ENCODE measurements around the gene AHRR.
A peak's percentile ranks its signal among the peaks of the same experiment; 100 is the strongest.

The AHRR gene

GRCh38 chr5:417301-418161, 96.0 kb downstream of the AHRR start:
- DNase-seq = no peak

DNA sequence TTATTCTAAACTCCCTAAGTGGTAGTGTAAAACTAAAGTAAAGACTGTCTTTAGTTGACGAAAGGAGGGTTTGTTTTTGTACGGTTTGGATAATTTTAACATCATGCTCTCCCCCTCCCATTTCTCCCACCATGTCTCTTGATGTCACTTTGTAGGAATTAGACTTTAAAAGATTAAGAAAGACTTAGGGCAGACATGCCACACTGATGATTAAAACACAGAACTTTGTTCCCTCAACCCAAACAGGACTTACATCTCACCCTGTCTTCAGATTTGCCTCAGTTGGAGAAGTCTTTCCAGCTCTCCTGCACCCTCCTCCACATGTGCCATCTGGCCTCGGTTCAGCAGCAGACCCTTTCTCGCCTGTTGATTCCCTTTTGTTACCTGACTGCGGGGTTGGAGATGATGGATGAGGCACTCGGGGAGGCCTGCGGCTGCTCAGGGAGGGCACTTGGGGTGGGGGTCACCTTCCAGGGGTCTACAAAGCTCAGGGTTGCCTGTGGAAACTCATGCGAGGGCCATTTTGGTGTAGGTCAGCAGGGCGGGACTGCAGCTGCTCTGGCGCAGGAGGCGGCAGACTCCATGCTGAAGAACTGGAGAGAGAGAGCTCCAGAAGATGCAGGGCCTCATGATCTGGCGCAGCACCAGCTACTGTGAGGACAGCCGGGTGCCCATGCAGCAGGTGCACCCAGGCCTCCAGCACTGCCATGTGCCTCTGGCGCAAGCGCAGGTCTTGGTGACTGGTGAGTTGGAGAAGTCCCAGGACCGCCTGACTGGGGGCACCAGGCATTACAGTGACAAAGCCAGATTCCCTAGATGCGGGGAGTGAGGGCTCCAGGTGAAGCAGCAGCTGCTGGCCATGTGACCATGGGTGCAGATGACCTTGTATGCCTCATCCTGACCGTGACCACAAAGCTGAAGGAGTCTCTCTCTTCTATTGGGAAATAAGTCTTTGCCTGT, 96.9 kb downstream of the AHRR start:
- no peak for DNase-seq

- DNase-seq = no peak
Measured at GRCh38 chr5:419970-420369, 98.5 kb downstream of the AHRR start.

- no peak for DNase-seq
Measured at GRCh38 chr5:420632-421286, 99.2 kb downstream of the AHRR start.

DNA sequence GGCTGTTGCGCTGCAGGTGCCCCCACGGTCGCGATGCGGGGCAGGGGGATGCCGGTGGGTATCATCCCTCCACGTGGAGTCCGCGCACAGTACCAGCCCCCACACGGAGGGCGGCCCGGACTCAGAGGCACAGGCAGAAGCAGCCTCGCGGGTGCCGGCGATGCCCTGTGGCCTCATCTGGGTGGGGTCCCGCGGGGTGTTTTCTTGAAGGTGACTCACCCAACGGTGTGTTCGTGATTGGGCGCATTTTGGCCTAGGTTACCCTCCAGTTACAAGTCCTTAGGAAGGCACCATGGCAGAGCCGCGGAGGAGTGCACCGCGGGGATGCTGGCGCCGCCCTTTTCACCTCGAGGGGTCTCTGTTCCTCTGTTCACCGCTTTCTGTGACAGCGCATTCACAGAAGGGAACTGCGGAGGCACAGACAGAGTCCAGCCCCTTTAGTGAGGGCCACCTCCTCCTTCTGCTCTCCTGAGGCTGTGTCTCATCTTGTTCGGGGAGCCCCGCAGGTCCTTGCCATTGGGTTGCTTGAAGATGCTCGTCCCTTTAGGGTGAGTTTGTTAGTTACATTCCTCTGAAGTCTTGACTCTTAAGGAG, 99.9 kb downstream of the AHRR start:
- DNase-seq = no peak

DNA sequence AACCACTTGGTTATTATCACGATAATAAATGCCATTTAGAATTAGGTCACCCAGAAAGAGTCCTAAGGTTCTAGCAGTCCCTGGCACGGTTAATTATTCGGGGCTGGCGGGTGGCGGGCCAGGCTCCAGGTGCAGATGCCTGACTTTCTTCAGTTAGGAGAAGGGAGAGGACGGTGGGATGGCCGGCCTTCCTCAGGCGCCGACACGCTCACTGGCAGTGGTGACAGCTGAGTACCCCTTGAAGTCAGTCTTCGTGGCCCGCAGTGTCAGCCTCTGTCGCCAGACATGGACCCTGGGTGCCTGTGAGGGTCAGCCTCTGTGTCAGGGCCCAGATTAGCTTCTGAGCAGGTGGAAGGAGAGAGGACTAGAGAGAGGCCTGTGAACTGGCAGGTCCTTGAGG, 100.4 kb downstream of the AHRR start:
- no peak for DNase-seq

- no peak for DNase-seq
Measured at GRCh38 chr5:422323-423232, 101.1 kb downstream of the AHRR start.

GRCh38 chr5:423233-423565, 101.7 kb downstream of the AHRR start:
- DNase-seq = no peak

DNA sequence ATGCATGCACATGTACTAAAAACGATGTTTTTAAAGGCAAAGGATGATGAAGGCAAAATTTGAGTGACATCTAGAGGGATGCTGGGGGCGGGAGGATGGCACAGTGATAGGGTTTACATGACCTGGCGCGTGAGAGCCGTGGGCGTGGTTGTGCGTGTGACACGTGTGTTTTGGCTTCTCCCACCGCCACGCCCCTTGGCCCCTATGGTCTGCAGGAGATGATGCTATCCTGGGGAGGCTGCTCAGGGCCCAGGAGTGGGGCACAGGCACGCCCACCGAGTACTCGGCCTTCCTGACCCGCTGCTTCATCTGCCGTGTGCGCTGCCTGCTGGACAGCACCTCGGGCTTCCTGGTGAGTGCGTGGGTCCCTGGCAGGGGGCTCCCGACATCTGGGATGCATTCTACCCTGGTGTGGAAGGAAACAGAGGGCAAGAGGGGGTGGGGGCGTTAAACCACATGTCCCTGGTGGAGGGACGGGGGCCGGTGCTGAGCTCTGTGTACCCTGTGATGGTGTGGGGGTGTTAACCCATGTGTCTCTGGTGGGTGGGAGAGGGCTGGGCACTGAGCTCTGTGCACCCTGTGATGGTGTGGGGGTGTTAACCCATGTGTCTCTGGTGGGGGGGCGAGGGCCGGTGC, 102.2 kb downstream of the AHRR start:
- no peak for DNase-seq

DNA sequence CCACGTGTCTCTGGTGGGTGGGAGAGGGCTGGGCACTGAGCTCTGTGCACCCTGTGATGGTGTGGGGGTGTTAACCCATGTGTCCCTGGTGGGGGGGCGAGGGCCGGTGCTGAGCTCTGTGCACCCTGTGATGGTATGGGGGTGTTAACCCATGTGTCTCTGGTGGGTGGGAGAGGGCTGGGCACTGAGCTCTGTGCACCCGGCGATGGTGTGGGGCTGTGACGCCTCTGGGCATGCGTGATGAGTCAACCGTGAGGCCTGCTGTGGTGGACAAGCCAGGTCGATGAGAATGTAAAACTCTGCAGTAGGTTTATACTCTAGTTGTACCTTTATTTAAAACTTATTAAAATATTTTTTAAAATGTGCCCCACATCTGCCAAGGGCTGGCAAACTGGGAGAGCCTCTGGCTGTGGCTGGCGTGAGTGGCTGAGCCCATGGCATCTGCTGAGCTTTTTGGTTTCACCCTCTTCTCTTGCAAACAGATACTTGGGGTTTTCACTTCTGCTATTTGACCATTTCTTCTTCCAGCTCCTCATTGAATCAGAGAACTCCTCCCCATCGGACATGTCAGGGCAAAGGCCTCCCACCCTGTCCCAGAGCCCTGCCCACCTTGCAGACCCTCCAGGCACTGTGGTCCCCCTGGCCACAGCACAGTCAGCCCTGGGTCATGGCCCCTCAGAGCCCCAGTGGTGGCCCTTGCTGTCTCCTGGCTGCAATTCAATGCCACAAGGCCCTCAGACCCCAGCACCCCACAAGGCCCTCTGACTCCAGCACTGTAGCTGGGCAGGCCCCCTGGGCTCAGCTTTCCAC, 103.0 kb downstream of the AHRR start:
- no peak for DNase-seq

GRCh38 chr5:425714-426113, 104.2 kb downstream of the AHRR start:
- DNase-seq = no peak

DNA sequence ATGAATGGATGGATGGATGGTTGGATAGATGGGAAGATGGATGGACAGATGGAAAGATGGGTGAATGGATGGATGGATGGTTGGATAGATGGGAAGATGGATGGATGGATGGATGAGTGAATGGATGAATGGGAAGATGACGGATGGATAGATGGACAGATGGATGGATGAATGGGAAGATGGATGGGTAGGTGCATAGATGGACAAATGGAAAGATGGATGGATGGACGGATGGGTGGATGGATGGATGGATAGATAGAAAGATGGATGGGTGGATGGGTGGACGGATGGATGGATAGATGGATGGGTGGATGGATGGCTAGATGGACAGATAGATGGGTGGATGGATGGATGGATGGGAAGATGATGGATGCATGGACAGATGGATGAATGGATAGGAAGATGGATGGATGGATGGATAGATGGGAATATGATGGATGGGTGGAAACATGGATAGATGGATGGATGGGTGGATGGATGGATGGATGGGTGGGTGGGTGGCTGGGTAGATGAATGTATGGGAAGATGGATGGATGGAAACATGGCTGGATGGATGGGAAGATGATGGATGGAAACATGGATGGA, 105.0 kb downstream of the AHRR start:
- no peak for DNase-seq

GRCh38 chr5:427415-428087, 106.0 kb downstream of the AHRR start:
- no peak for DNase-seq

DNA sequence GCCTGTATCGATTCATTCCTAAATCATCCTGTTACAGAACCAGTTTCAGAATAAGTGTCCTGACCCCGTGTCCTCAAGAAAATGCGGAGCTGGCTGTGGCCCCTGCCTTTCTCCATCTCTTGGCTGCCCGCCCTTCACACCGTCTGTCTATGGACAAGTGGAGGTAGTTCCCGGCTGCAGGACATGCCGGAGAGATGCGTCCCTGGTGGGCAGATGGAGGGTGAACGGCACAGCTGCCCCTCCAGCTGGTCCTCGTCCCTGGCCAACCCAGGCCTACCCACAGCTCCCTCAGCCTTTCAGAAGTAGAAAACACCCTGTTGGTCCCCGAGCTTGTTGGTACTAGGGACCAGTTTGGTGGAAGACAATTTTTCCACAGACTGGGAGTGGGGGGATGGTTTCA, 106.7 kb downstream of the AHRR start:
- no peak for DNase-seq

DNA sequence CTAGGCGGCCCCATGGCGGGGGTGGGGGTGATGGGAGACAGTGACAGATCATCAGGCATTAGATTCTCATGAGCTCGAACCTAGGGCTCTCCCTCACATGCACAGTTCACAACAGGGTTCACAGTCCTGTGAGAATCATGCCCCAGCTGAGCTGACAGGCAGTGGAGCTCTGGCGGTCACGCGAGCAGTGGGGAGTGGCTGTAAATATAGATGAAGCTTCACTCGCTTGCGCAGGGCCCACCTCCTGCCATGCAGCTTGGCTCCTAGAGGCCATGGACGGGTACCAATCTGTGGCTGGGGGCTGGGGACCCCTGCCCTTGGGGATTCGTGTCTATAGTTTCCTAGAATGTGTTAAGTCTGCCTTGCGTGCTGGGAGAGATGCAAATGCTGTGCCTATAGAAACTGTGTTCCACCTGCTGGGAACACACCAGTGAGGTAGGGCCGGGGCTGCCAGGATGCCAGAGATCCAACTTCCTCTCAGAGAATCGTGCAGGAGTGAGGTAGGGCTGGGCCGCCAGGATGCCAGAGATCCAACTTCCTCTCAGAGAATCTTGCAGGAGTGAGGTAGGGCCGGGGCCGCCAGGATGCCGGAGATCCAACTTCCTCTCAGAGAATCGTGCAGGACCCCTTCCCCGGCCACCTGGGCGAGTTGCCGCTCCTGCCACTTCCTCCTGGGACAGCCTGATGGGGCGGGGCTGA, 107.4 kb downstream of the AHRR start:
- no peak for DNase-seq

- peak; percentile 47 for DNase-seq
Measured at GRCh38 chr5:429453-430188, 108.1 kb downstream of the AHRR start.

DNA sequence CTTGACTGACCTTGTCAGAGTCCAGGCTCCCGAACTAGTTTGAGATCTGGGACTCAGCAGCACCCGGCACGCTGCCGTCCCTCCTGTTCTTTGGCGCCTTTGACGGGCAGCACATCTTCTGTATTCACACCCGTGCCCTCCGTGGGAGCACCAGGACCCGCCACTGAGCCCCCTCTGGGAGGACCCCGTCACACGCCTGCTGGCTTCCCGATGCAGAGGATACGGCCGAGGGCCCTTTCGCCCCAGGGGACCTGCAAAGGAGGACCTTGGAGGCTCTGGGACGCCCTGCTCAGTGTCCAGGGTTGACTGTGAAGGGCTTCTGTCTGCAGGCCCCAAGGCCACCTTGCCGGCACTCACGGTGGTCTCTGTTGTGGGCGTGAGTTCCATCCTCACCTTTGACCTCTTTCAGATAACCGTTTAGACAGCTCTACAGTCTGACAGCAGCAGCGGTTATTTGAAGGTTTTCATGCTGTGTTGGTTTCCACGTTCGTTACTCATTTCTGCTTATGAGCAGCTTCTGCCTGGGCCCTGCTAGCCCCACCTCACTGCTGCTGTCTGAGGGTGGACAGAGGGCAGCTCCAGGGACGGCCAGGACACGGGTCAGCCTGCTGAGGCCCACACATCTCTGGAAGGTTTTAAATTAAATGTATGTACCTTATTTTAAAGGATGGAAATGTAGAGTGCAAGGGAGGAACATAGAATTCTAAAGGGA, 108.9 kb downstream of the AHRR start:
- no peak for DNase-seq

Data from fibroblast of skin of right quadriceps (primary cell).